Measurements from ENCODE around the gene ELFN2.

The ELFN2 gene

GRCh38 chr22:37416827-37417226, 10.5 kb downstream of the ELFN2 start:
- H3K4me1 ChIP-seq (ENCODE audit: insufficient read depth, low read length), result 0 out of 2 replicates have a peak, but pooled peaks cover 2% of the 10 kb centered on the region
- H3K4me2 ChIP-seq (ENCODE audit: insufficient read depth, low read length), result no peak overlapping the region
- H3K36me3 ChIP-seq (ENCODE audit: insufficient read depth, low read length), result no peaks in the 10 kb centered on the region
- H3K9ac ChIP-seq (ENCODE audit: low read depth, low read length), result no peak overlapping the region
- TF ChIP-seq, protein P1, sequence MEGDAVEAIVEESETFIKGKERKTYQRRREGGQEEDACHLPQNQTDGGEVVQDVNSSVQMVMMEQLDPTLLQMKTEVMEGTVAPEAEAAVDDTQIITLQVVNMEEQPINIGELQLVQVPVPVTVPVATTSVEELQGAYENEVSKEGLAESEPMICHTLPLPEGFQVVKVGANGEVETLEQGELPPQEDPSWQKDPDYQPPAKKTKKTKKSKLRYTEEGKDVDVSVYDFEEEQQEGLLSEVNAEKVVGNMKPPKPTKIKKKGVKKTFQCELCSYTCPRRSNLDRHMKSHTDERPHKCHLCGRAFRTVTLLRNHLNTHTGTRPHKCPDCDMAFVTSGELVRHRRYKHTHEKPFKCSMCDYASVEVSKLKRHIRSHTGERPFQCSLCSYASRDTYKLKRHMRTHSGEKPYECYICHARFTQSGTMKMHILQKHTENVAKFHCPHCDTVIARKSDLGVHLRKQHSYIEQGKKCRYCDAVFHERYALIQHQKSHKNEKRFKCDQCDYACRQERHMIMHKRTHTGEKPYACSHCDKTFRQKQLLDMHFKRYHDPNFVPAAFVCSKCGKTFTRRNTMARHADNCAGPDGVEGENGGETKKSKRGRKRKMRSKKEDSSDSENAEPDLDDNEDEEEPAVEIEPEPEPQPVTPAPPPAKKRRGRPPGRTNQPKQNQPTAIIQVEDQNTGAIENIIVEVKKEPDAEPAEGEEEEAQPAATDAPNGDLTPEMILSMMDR (IDR thresholded peaks at IDR 0.05; ENCODE audit: borderline replicate concordance, extremely low read depth, low read length, poor library complexity, severe bottlenecking), result no peak
- no peak for TF ChIP-seq EZH2 (IDR thresholded peaks at IDR 0.05; ENCODE audit: borderline replicate concordance, low read depth, low read length, severe bottlenecking)
- H2AFZ ChIP-seq (ENCODE audit: low read depth, low read length), result no peak overlapping the region
- ATAC-seq (ENCODE audit: insufficient read depth, low read depth) (peak; percentile 79), DNase-seq (peak; percentile 54)
- H4K20me1 ChIP-seq (ENCODE audit: insufficient read depth, low read length), result peaks cover 61% of the 10 kb centered on the region
- no peak overlapping the region for H3K4me3 ChIP-seq (ENCODE audit: low read depth in 1 of 2, low read length in 2 of 2)
- no peaks in the 10 kb centered on the region for H3K9me3 ChIP-seq (ENCODE audit: insufficient read depth, low read length, severe bottlenecking)
- H3K27me3 ChIP-seq (ENCODE audit: insufficient read depth, low read length, poor library complexity), result peaks cover 50% of the 10 kb centered on the region
- no peak overlapping the region for H3K27ac ChIP-seq (ENCODE audit: low read length)
- no peaks in the 10 kb centered on the region for H3K79me2 ChIP-seq (ENCODE audit: insufficient read depth, low read length)

DNA sequence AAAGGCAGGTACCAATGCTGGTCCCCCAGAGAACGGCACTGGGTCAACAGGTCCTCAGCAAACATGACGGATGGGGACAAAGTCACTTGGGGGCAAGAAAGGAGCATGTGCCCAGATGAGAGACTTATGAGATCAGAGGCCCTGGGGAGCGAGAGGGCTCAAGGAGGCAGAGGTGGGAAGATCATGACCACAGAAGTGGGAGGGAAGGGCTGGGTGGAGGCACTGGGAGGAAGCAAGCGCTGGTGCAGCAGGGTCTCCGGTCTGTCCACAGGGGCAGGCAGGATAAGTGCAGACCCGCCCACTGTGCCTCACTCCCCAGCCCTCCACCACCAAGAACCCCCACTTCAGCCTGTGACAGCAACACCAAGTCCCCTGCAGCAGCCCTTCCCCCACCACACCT, 10.9 kb downstream of the ELFN2 start:
- Histone ChIP-seq H2AFZ (ENCODE audit: low read depth, low read length) (no peak overlapping the region), H3K4me3 (ENCODE audit: low read depth in 1 of 2, low read length in 2 of 2) (no peak overlapping the region), H3K79me2 (ENCODE audit: insufficient read depth, low read length) (no peaks in the 10 kb centered on the region), H3K36me3 (ENCODE audit: insufficient read depth, low read length) (no peaks in the 10 kb centered on the region), H3K4me1 (ENCODE audit: insufficient read depth, low read length) (0 out of 2 replicates have a peak, but pooled peaks cover 2% of the 10 kb centered on the region), H3K27ac (ENCODE audit: low read length) (no peak overlapping the region), H3K9ac (ENCODE audit: low read depth, low read length) (no peak overlapping the region), H3K4me2 (ENCODE audit: insufficient read depth, low read length) (no peak overlapping the region), H4K20me1 (ENCODE audit: insufficient read depth, low read length) (peaks cover 57% of the 10 kb centered on the region), H3K27me3 (ENCODE audit: insufficient read depth, low read length, poor library complexity) (peaks cover 46% of the 10 kb centered on the region), H3K9me3 (ENCODE audit: insufficient read depth, low read length, severe bottlenecking) (no peaks in the 10 kb centered on the region)
- TF ChIP-seq EZH2 (IDR thresholded peaks at IDR 0.05; ENCODE audit: borderline replicate concordance, low read depth, low read length, severe bottlenecking), result no peak
- TF ChIP-seq, protein P1 (IDR thresholded peaks at IDR 0.05; ENCODE audit: borderline replicate concordance, extremely low read depth, low read length, poor library complexity, severe bottlenecking), result no peak
- DNase-seq, result no peak
- ATAC-seq (ENCODE audit: insufficient read depth, low read depth), result no peak; the same call in 2 of the 3 replicates

DNA sequence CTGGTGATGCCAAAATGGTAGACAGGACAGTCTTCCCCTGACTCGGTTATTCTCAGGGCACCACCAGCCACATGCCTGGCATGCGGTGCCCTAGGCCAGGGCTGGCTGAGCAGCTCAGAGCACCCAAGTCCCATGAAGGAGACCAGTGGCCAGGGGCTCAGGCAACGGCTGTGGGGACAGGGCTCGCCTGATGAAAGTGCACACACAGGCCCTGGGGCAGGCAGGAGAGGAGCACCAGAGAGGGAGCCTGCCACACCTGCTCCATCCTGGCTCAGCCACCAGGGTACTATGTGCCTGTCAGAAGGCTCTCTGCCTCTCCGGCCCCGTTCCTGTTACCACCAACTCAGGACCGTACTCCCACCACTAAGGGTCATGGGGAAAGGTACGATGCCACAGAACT, 12.1 kb downstream of the ELFN2 start:
- ATAC-seq (ENCODE audit: insufficient read depth, low read depth), result no peak
- Histone ChIP-seq H2AFZ (ENCODE audit: low read depth, low read length) (no peak overlapping the region), H3K4me1 (ENCODE audit: insufficient read depth, low read length) (0 out of 2 replicates have a peak, but pooled peaks cover 2% of the 10 kb centered on the region), H3K27me3 (ENCODE audit: insufficient read depth, low read length, poor library complexity) (peaks cover 34% of the 10 kb centered on the region), H3K27ac (ENCODE audit: low read length) (no peak overlapping the region), H3K79me2 (ENCODE audit: insufficient read depth, low read length) (no peaks in the 10 kb centered on the region), H3K4me2 (ENCODE audit: insufficient read depth, low read length) (no peak overlapping the region), H3K4me3 (ENCODE audit: low read depth in 1 of 2, low read length in 2 of 2) (no peak overlapping the region), H3K9ac (ENCODE audit: low read depth, low read length) (no peak overlapping the region), H4K20me1 (ENCODE audit: insufficient read depth, low read length) (peaks cover 56% of the 10 kb centered on the region), H3K36me3 (ENCODE audit: insufficient read depth, low read length) (no peaks in the 10 kb centered on the region), H3K9me3 (ENCODE audit: insufficient read depth, low read length, severe bottlenecking) (no peaks in the 10 kb centered on the region)
- DNase-seq, result no peak
- TF ChIP-seq EZH2 (IDR thresholded peaks at IDR 0.05; ENCODE audit: borderline replicate concordance, low read depth, low read length, severe bottlenecking), result no peak
- TF ChIP-seq, protein P1 (IDR thresholded peaks at IDR 0.05; ENCODE audit: borderline replicate concordance, extremely low read depth, low read length, poor library complexity, severe bottlenecking), result no peak

DNA sequence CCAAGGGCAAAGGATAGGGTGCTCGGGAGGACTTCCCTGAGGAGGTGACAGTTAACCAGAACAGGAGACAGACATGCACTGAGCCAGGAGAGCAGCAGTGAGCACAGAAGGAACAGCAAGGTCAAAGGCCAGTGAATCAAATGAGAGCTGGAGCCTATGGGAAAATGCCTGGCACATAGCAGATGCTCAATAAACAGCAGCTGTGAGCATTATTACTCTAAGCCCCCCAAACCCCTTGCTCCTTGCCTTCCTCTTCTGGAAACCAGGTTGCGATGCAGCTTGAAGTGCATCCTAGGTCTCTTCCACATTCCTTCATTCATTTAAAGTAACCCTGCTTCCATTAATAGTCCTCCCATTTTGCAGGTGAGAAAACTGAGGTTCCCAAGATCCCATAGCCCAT, 13.0 kb downstream of the ELFN2 start:
- Histone ChIP-seq H3K4me2 (ENCODE audit: insufficient read depth, low read length) (no peak overlapping the region), H3K4me3 (ENCODE audit: low read depth in 1 of 2, low read length in 2 of 2) (no peak overlapping the region), H3K27ac (ENCODE audit: low read length) (no peak overlapping the region), H3K27me3 (ENCODE audit: insufficient read depth, low read length, poor library complexity) (peaks cover 27% of the 10 kb centered on the region), H4K20me1 (ENCODE audit: insufficient read depth, low read length) (peaks cover 56% of the 10 kb centered on the region), H3K79me2 (ENCODE audit: insufficient read depth, low read length) (no peaks in the 10 kb centered on the region), H3K36me3 (ENCODE audit: insufficient read depth, low read length) (no peaks in the 10 kb centered on the region), H3K9ac (ENCODE audit: low read depth, low read length) (no peak overlapping the region), H2AFZ (ENCODE audit: low read depth, low read length) (no peak overlapping the region), H3K4me1 (ENCODE audit: insufficient read depth, low read length) (0 out of 2 replicates have a peak, but pooled peaks cover 2% of the 10 kb centered on the region), H3K9me3 (ENCODE audit: insufficient read depth, low read length, severe bottlenecking) (no peaks in the 10 kb centered on the region)
- no peak for DNase-seq
- ATAC-seq (ENCODE audit: insufficient read depth, low read depth), result no peak
- TF ChIP-seq, protein P1 (IDR thresholded peaks at IDR 0.05; ENCODE audit: borderline replicate concordance, extremely low read depth, low read length, poor library complexity, severe bottlenecking), result no peak
- TF ChIP-seq EZH2 (IDR thresholded peaks at IDR 0.05; ENCODE audit: borderline replicate concordance, low read depth, low read length, severe bottlenecking), result no peak
